ENCODE measurements around the gene VPS13A. TPM values are rescaled to one million over a fixed set of nuclear protein-coding genes. Genes with fewer than 3 reads are reported as not detected.

VPS13A gene
- total RNA-seq, 2 experiments from 2014 or later: 27.0 to 44.6 TPM

GRCh38 chr9:77271023-77271690 is 93.8 kb downstream of the VPS13A start:
- no peak overlapping the region for H3K4me2 ChIP-seq (ENCODE audit: low read length)
- ChIA-PET POLR2A (no interaction called here), CTCF (ENCODE audit: unreplicated experiment) (no interaction called here)
- no peaks in the 10 kb centered on the region for H3K9me3 ChIP-seq (ENCODE audit: low read length)
- H3K79me2 ChIP-seq (ENCODE audit: insufficient read depth, low read depth, low read length): no peaks in the 10 kb centered on the region
- no peak overlapping the region for H2AFZ ChIP-seq (ENCODE audit: low read length)
- H4K20me1 ChIP-seq (ENCODE audit: insufficient read depth, low read length): no peaks in the 10 kb centered on the region
- no peaks in the 10 kb centered on the region for H3K4me1 ChIP-seq (ENCODE audit: insufficient read depth, low read length, poor library complexity, severe bottlenecking)
- intact Hi-C loops (cut with micrococcal nuclease; ENCODE audit: unreplicated experiment): no loop called here
- no TSS peak for BruUV-seq (replicated peaks)
- no peaks in the 10 kb centered on the region for H3K9me2 ChIP-seq (ENCODE audit: insufficient read depth, low read length)
- H3K4me3 ChIP-seq (ENCODE audit: low read depth, low read length, poor library complexity, severe bottlenecking): no peak overlapping the region
- DNase-seq (ENCODE audit: low spot score): no peak
- no peak overlapping the region for H3K27ac ChIP-seq (ENCODE audit: low read depth, low read length, poor library complexity, severe bottlenecking)
- no peaks in the 10 kb centered on the region; the same call in 1 of the 2 replicates for H3K36me3 ChIP-seq (ENCODE audit: insufficient read depth, low read length)
- TF ChIP-seq CTCF (conservative IDR thresholded peaks at IDR 0.05; ENCODE audit: low read length) (no peak), EZH2phosphoT487 (IDR thresholded peaks at IDR 0.05; ENCODE audit: borderline replicate concordance, low read depth, low read length) (no peak)

- no peaks in the 10 kb centered on the region for H3K4me1 ChIP-seq (ENCODE audit: insufficient read depth, low read length, poor library complexity, severe bottlenecking)
- BruUV-seq (replicated peaks): no TSS peak
- ChIA-PET POLR2A (no interaction called here), CTCF (ENCODE audit: unreplicated experiment) (no interaction called here)
- no peak for DNase-seq (ENCODE audit: low spot score)
- no peak overlapping the region for H3K4me2 ChIP-seq (ENCODE audit: low read length)
- no peak overlapping the region for H3K27ac ChIP-seq (ENCODE audit: low read depth, low read length, poor library complexity, severe bottlenecking)
- no peaks in the 10 kb centered on the region for H4K20me1 ChIP-seq (ENCODE audit: insufficient read depth, low read length)
- H2AFZ ChIP-seq (ENCODE audit: low read length): no peak overlapping the region
- peaks cover 18% of the 10 kb centered on the region; the same call in 1 of the 2 replicates for H3K36me3 ChIP-seq (ENCODE audit: insufficient read depth, low read length)
- H3K79me2 ChIP-seq (ENCODE audit: insufficient read depth, low read depth, low read length): no peaks in the 10 kb centered on the region
- no peaks in the 10 kb centered on the region for H3K9me3 ChIP-seq (ENCODE audit: low read length)
- intact Hi-C loops (cut with micrococcal nuclease; ENCODE audit: unreplicated experiment): no loop called here
- no peak overlapping the region for H3K4me3 ChIP-seq (ENCODE audit: low read depth, low read length, poor library complexity, severe bottlenecking)
- TF ChIP-seq EZH2phosphoT487 (IDR thresholded peaks at IDR 0.05; ENCODE audit: borderline replicate concordance, low read depth, low read length) (no peak), CTCF (conservative IDR thresholded peaks at IDR 0.05; ENCODE audit: low read length) (no peak)
- no peaks in the 10 kb centered on the region for H3K9me2 ChIP-seq (ENCODE audit: insufficient read depth, low read length)
These were observed 99.5 kb downstream of the VPS13A start for GRCh38 chr9:77276799-77277198.

- Histone ChIP-seq H3K79me2 (ENCODE audit: insufficient read depth, low read depth, low read length) (no peaks in the 10 kb centered on the region), H3K9me3 (ENCODE audit: low read length) (no peaks in the 10 kb centered on the region), H3K36me3 (ENCODE audit: insufficient read depth, low read length) (peaks cover 18% of the 10 kb centered on the region; the same call in 1 of the 2 replicates), H2AFZ (ENCODE audit: low read length) (no peak overlapping the region), H3K4me3 (ENCODE audit: low read depth, low read length, poor library complexity, severe bottlenecking) (no peak overlapping the region), H3K27ac (ENCODE audit: low read depth, low read length, poor library complexity, severe bottlenecking) (no peak overlapping the region), H3K4me1 (ENCODE audit: insufficient read depth, low read length, poor library complexity, severe bottlenecking) (no peaks in the 10 kb centered on the region), H3K9me2 (ENCODE audit: insufficient read depth, low read length) (no peaks in the 10 kb centered on the region), H4K20me1 (ENCODE audit: insufficient read depth, low read length) (no peaks in the 10 kb centered on the region), H3K4me2 (ENCODE audit: low read length) (no peak overlapping the region)
- CTCF ChIA-PET (ENCODE audit: unreplicated experiment): no interaction called here
- DNase-seq (ENCODE audit: low spot score): no peak
- no TSS peak for BruUV-seq (replicated peaks)
- TF ChIP-seq EZH2phosphoT487 (IDR thresholded peaks at IDR 0.05; ENCODE audit: borderline replicate concordance, low read depth, low read length) (no peak), CTCF (conservative IDR thresholded peaks at IDR 0.05; ENCODE audit: low read length) (no peak)
- POLR2A ChIA-PET: interaction anchor here (0.6 kb wide), 1 partner anchor 850 kb away, joined by 4 read pairs; no protein-coding TSS in a partner anchor
- intact Hi-C loops (cut with micrococcal nuclease; ENCODE audit: unreplicated experiment): no loop called here
These were observed 100.4 kb downstream of the VPS13A start for GRCh38 chr9:77277719-77278118.
